Mesendoderm (in vitro differentiated cells): ENCODE results near the gene HOXC11.

Experiments used
- DNase-seq: peaks from one replicate; pipeline ENCODE4 v3.0.0; 2013
- H2AK5ac ChIP-seq: 2 replicates; pipeline ENCODE4 v1.6.1; 2013; ENCODE audit warnings: low read length, inconsistent platforms
- H2BK120ac ChIP-seq: 2 replicates; pipeline ENCODE4 v1.6.1; 2013; ENCODE audit warnings: low read depth, mild to moderate bottlenecking, low read length, moderate library complexity, mixed read lengths
- H2BK15ac ChIP-seq: replicated peaks from 2 replicates; pipeline ENCODE4 v1.6.1; 2013; ENCODE audit warnings: low read depth, mild to moderate bottlenecking, moderate library complexity
- H2BK5ac ChIP-seq: 2 replicates; pipeline ENCODE4 v1.6.1; 2013; ENCODE audit warnings: low read length, inconsistent platforms
- H3K18ac ChIP-seq: 2 replicates; pipeline ENCODE4 v1.6.1; 2013; ENCODE audit warnings: mild to moderate bottlenecking, low read length, mixed read lengths
- H3K23ac ChIP-seq: one replicate; pipeline ENCODE4 v1.6.1; 2013; ENCODE audit warnings: low read length
- H3K27ac ChIP-seq: 2 replicates; pipeline ENCODE4 v1.5.1; 2013; ENCODE audit warnings: low read depth, mild to moderate bottlenecking, inconsistent platforms, low read length, moderate library complexity
- H3K27me3 ChIP-seq: 2 replicates; pipeline ENCODE4 v1.6.1; 2013; ENCODE audit warnings: low read length, control low read depth, mild to moderate bottlenecking, inconsistent platforms; ENCODE audit not compliant: insufficient read depth, poor library complexity
- H3K36me3 ChIP-seq: 2 replicates; pipeline ENCODE4 v1.6.1; 2013; ENCODE audit warnings: low read length, inconsistent platforms; ENCODE audit not compliant: control insufficient read depth, insufficient read depth
- H3K4ac ChIP-seq: one replicate; pipeline ENCODE4 v1.6.1; 2013; ENCODE audit warnings: low read depth, mild to moderate bottlenecking, low read length, moderate library complexity
- H3K4me1 ChIP-seq: 2 replicates; pipeline ENCODE4 v1.6.1; 2013; ENCODE audit warnings: low read depth, low read length, inconsistent platforms; ENCODE audit not compliant: control insufficient read depth
- H3K4me2 ChIP-seq: 2 replicates; pipeline ENCODE4 v1.6.1; 2013; ENCODE audit warnings: low read length
- H3K4me3 ChIP-seq: 2 replicates; pipeline ENCODE4 v1.5.1; 2013; ENCODE audit warnings: mild to moderate bottlenecking, low read length
- H3K56ac ChIP-seq: one replicate; pipeline ENCODE4 v1.6.1; 2013; ENCODE audit warnings: low read length
- H3K79me1 ChIP-seq: 2 replicates; pipeline ENCODE4 v1.6.1; 2013; ENCODE audit warnings: low read length, inconsistent platforms
- H3K79me2 ChIP-seq: 2 replicates; pipeline ENCODE4 v1.6.1; 2013; ENCODE audit warnings: mild to moderate bottlenecking, low read length; ENCODE audit not compliant: control insufficient read depth, insufficient read depth
- H3K9ac ChIP-seq: 2 replicates; pipeline ENCODE4 v1.6.1; 2013; ENCODE audit warnings: low read length, inconsistent platforms
- H4K5ac ChIP-seq: one replicate; pipeline ENCODE4 v1.6.1; 2013; ENCODE audit warnings: low read length
- H4K8ac ChIP-seq: one replicate; pipeline ENCODE4 v1.6.1; 2013; ENCODE audit warnings: low read depth, mild to moderate bottlenecking, control low read depth, low read length, moderate library complexity
- WGBS: extraction: QIAGEN DNeasy Blood & Tissue Kit; methylation state at CpG from one replicate; pipeline ENCODE4 v1.1.7; 2013; ENCODE audit warnings: low lambda C conversion rate, missing lambda C conversion rate; ENCODE audit not compliant: insufficient coverage; ENCODE audit errors: extremely low coverage; 5-methylcytosine and 5-hydroxymethylcytosine counted together

The HOXC11 gene

GRCh38 chr12:54001283-54002187 lies 28.6 kb downstream of the HOXC11 start:
- no peak for DNase-seq
- Histone ChIP-seq H4K8ac (no peak overlapping the region), H3K4me3 (no peak overlapping the region), H3K56ac (no peak overlapping the region), H2BK5ac (no peak overlapping the region), H3K4me2 (no peak overlapping the region), H3K36me3 (no peaks in the 10 kb centered on the region), H3K27ac (no peak overlapping the region), H3K79me2 (no peaks in the 10 kb centered on the region), H2AK5ac (no peak overlapping the region), H3K9ac (no peak overlapping the region), H3K4ac (no peak overlapping the region), H3K27me3 (peaks cover 96% of the 10 kb centered on the region), H2BK15ac (no peak overlapping the region), H3K23ac (no peak overlapping the region), H3K79me1 (no peaks in the 10 kb centered on the region), H3K18ac (no peak overlapping the region), H3K4me1 (no peaks in the 10 kb centered on the region), H2BK120ac (no peak overlapping the region), H4K5ac (no peak overlapping the region)
- no CpG with 5 or more reads among the region's 8 CpGs for WGBS

- Histone ChIP-seq H3K4me1 (no peaks in the 10 kb centered on the region), H3K23ac (no peak overlapping the region), H3K36me3 (no peaks in the 10 kb centered on the region), H3K4me3 (no peak overlapping the region), H3K79me2 (no peaks in the 10 kb centered on the region), H3K4ac (no peak overlapping the region), H2BK120ac (no peak overlapping the region), H3K27ac (no peak overlapping the region), H4K8ac (no peak overlapping the region), H3K27me3 (peaks cover 96% of the 10 kb centered on the region), H3K79me1 (no peaks in the 10 kb centered on the region), H3K9ac (no peak overlapping the region), H4K5ac (no peak overlapping the region), H2AK5ac (no peak overlapping the region), H2BK5ac (no peak overlapping the region), H3K18ac (no peak overlapping the region), H2BK15ac (no peak overlapping the region), H3K56ac (no peak overlapping the region), H3K4me2 (no peak overlapping the region)
- WGBS: no CpG with 5 or more reads among the region's 19 CpGs
- DNase-seq: no peak
Observed at GRCh38 chr12:54002278-54002914, 29.5 kb downstream of the HOXC11 start.

GRCh38 chr12:54002915-54003389 lies 30.0 kb downstream of the HOXC11 start:
- Histone ChIP-seq H3K56ac (no peak overlapping the region), H4K8ac (no peak overlapping the region), H3K4me1 (no peaks in the 10 kb centered on the region), H3K4me2 (no peak overlapping the region), H2BK120ac (no peak overlapping the region), H2BK5ac (no peak overlapping the region), H3K79me2 (no peaks in the 10 kb centered on the region), H2BK15ac (no peak overlapping the region), H3K9ac (no peak overlapping the region), H3K36me3 (no peaks in the 10 kb centered on the region), H4K5ac (no peak overlapping the region), H3K27ac (no peak overlapping the region), H3K4me3 (no peak overlapping the region), H3K18ac (no peak overlapping the region), H2AK5ac (no peak overlapping the region), H3K4ac (no peak overlapping the region), H3K27me3 (peaks cover 96% of the 10 kb centered on the region), H3K79me1 (no peaks in the 10 kb centered on the region), H3K23ac (no peak overlapping the region)
- no CpG with 5 or more reads among the region's 19 CpGs for WGBS
- DNase-seq: no peak

GRCh38 chr12:54003625-54004024 lies 30.7 kb downstream of the HOXC11 start:
- Histone ChIP-seq H3K36me3 (no peaks in the 10 kb centered on the region), H4K8ac (no peak overlapping the region), H4K5ac (no peak overlapping the region), H3K4ac (no peak overlapping the region), H3K79me2 (no peaks in the 10 kb centered on the region), H2BK5ac (no peak overlapping the region), H2BK15ac (no peak overlapping the region), H3K27me3 (peaks cover 94% of the 10 kb centered on the region), H3K23ac (no peak overlapping the region), H3K56ac (no peak overlapping the region), H2BK120ac (no peak overlapping the region), H3K4me3 (no peak overlapping the region), H3K18ac (no peak overlapping the region), H3K4me2 (no peak overlapping the region), H3K27ac (no peak overlapping the region), H2AK5ac (no peak overlapping the region), H3K4me1 (no peaks in the 10 kb centered on the region), H3K79me1 (no peaks in the 10 kb centered on the region), H3K9ac (no peak overlapping the region)
- no peak for DNase-seq
- WGBS: no CpG with 5 or more reads among the region's 3 CpGs

GRCh38 chr12:54004063-54004840 lies 31.3 kb downstream of the HOXC11 start:
- DNase-seq: no peak
- Histone ChIP-seq H3K79me2 (no peaks in the 10 kb centered on the region), H4K5ac (no peak overlapping the region), H3K56ac (no peak overlapping the region), H3K4ac (no peak overlapping the region), H3K4me3 (no peak overlapping the region), H3K27me3 (peaks cover 94% of the 10 kb centered on the region), H3K79me1 (no peaks in the 10 kb centered on the region), H2BK120ac (no peak overlapping the region), H3K4me2 (no peak overlapping the region), H4K8ac (no peak overlapping the region), H2BK15ac (no peak overlapping the region), H2AK5ac (no peak overlapping the region), H3K9ac (no peak overlapping the region), H3K27ac (no peak overlapping the region), H3K4me1 (no peaks in the 10 kb centered on the region), H3K36me3 (no peaks in the 10 kb centered on the region), H3K23ac (no peak overlapping the region), H3K18ac (no peak overlapping the region), H2BK5ac (no peak overlapping the region)
- no CpG with 5 or more reads among the region's 20 CpGs for WGBS
